Ishikawa (cell line): ENCODE measurements around the gene NHLRC4.
A peak's percentile ranks its signal among the peaks of the same experiment; 100 is the strongest.

ENCODE experiments used
- CEBPB ChIP-seq: IDR thresholded peaks from 2 replicates; pipeline ENCODE4 v1.6.1; 2012
- CREB1 ChIP-seq: IDR thresholded peaks from 2 replicates; pipeline ENCODE4 v1.6.1; 2012; ENCODE audit warnings: low read depth
- EGR1 ChIP-seq: IDR thresholded peaks from 2 replicates; pipeline ENCODE4 v1.6.1; 2012
- EP300 ChIP-seq: IDR thresholded peaks from 2 replicates; pipeline ENCODE4 v1.6.1; 2012; ENCODE audit warnings: borderline replicate concordance
- FOXM1 ChIP-seq: IDR thresholded peaks from 2 replicates; pipeline ENCODE4 v1.6.1; 2012; ENCODE audit warnings: low read depth, borderline replicate concordance
- NFIC ChIP-seq: IDR thresholded peaks from 2 replicates; pipeline ENCODE4 v1.6.1; 2012
- RAD21 ChIP-seq: IDR thresholded peaks from 2 replicates; pipeline ENCODE4 v1.6.1; 2012; ENCODE audit warnings: low read depth
- REST ChIP-seq: IDR thresholded peaks from 2 replicates; pipeline ENCODE4 v1.6.1; 2012; ENCODE audit warnings: low read depth, mild to moderate bottlenecking
- TAF1 ChIP-seq: IDR thresholded peaks from 2 replicates; pipeline ENCODE4 v1.6.1; 2012; ENCODE audit warnings: low read depth, mild to moderate bottlenecking
- TCF12 ChIP-seq: IDR thresholded peaks from 2 replicates; pipeline ENCODE4 v1.6.1; 2012; ENCODE audit warnings: low read depth
- TEAD4 ChIP-seq: IDR thresholded peaks from 2 replicates; pipeline ENCODE4 v1.6.1; 2012
- USF1 ChIP-seq: IDR thresholded peaks from 2 replicates; pipeline ENCODE4 v1.6.1; 2012
- YY1 ChIP-seq: IDR thresholded peaks from 2 replicates; pipeline ENCODE4 v1.6.1; 2012; ENCODE audit warnings: low read depth
- ZBTB7A ChIP-seq: IDR thresholded peaks from 2 replicates; pipeline ENCODE4 v1.6.1; 2012; ENCODE audit warnings: low read depth
- TF ChIP-seq, protein P1 (sequence below): IDR thresholded peaks from 2 replicates; pipeline ENCODE4 v1.6.1; 2012

The NHLRC4 gene

GRCh38 chr16:561957-562938 lies 4.6 kb upstream of the NHLRC4 start:
- TF ChIP-seq TEAD4: peak; percentile 55
- TF ChIP-seq, protein P1, sequence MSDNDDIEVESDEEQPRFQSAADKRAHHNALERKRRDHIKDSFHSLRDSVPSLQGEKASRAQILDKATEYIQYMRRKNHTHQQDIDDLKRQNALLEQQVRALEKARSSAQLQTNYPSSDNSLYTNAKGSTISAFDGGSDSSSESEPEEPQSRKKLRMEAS: no peak

GRCh38 chr16:563072-563644 lies 3.6 kb upstream of the NHLRC4 start:
- TF ChIP-seq YY1 (no peak), ZBTB7A (no peak), CREB1 (no peak), TCF12 (no peak), REST (no peak), CEBPB (no peak), USF1 (no peak), TEAD4 (no peak), FOXM1 (no peak), NFIC (no peak), TAF1 (no peak), RAD21 (no peak), EGR1 (no peak), EP300 (no peak)
- TF ChIP-seq, protein P1: no peak

DNA sequence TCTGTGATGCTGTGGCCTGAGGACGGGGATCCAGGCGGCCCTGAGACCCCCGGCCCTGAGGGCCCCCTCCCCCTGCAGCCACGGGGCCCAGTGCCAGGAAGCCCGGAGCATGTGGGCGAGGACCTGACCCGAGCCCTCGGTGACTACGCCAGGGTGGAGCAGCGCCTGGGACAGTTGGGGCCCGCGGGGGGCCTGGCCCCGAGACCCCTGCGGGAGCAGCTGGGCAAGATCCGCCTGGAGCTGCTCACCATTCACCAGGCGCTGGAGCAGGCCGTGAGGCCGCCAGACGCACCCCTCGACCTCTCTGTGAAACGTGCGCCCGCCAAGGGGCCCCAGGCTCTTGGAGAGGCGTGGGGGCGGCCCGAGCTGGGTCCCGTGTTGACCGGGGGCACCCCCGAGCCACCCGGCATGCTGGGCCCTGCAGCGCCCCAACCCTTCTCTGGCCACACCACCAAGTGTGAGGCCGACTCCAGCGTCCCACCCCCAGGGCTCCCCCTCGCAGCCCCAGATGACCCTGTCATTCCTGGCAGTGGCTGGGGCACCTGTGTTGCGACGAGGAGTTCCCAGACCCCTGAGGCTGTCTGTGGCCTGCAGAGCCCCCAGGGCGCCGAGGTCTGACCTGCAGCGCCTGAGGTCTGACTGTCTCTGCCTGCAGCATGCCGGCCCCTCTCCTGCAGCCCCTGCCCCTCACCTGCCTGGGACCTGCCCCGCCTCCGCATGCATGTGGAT lies 2.0 kb upstream of the NHLRC4 start:
- no peak for TF ChIP-seq YY1
- no peak for TF ChIP-seq TEAD4
- no peak for TF ChIP-seq NFIC
- TF ChIP-seq EGR1: no peak
- TF ChIP-seq CEBPB: no peak
- TF ChIP-seq RAD21: no peak

- no peak for TF ChIP-seq FOXM1
- 0 out of 2 replicates have a peak, but pooled peaks have one; percentile 20 for TF ChIP-seq TCF12
- TF ChIP-seq NFIC: peak; percentile 56; the same call in 1 of the 2 replicates
- TF ChIP-seq ZBTB7A: peak; percentile 82; the same call in 1 of the 2 replicates
- TF ChIP-seq YY1: no peak
- TF ChIP-seq TEAD4: no peak
- no peak for TF ChIP-seq USF1
- TF ChIP-seq, protein P1: no peak
- no peak for TF ChIP-seq REST
- no peak for TF ChIP-seq RAD21
- no peak for TF ChIP-seq CEBPB
- no peak; the same call in 1 of the 2 replicates for TF ChIP-seq EGR1
- no peak for TF ChIP-seq CREB1
- TF ChIP-seq TAF1: 0 out of 2 replicates have a peak, but pooled peaks have one; percentile 4
- TF ChIP-seq EP300: no peak
These were observed 1.1 kb upstream of the NHLRC4 start for GRCh38 chr16:565419-566330.
